ENCODE results near the gene YWHAH. TPM values are rescaled to one million over a fixed set of nuclear protein-coding genes. Genes with fewer than 3 reads are reported as not detected.

Gene YWHAH
- total RNA-seq, 3 donors from 2014 or later: 140 to 162 (median 149) TPM

DNA sequence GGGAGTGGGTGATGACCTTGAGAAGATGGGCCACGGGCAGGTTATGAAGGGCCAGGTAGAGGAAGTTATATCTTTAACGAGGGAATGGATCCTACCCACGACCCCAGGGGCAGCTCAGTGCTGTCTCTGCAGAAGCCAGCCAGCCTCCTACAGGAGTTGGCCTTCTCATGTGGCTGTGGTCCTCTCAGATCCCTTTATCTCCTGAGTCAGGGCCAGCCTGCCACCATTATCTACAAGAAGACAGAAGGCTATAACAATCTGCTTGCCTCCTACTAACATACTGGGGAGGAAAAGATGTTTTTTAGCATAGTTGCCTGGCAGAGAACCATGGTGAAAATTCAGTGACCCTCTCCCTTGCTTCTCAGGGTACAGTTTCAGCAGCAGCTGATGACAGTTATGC, 7.0 kb upstream of the YWHAH start:
- Histone ChIP-seq H3K4me3 (no peak overlapping the region), H3K4me1 (ENCODE audit: low read depth) (no peaks in the 10 kb centered on the region), H3K9me3 (no peaks in the 10 kb centered on the region), H3K36me3 (ENCODE audit: low read depth) (no peaks in the 10 kb centered on the region)
- DNase-seq (no peak), ATAC-seq (no peak)
- TF ChIP-seq, protein P1, sequence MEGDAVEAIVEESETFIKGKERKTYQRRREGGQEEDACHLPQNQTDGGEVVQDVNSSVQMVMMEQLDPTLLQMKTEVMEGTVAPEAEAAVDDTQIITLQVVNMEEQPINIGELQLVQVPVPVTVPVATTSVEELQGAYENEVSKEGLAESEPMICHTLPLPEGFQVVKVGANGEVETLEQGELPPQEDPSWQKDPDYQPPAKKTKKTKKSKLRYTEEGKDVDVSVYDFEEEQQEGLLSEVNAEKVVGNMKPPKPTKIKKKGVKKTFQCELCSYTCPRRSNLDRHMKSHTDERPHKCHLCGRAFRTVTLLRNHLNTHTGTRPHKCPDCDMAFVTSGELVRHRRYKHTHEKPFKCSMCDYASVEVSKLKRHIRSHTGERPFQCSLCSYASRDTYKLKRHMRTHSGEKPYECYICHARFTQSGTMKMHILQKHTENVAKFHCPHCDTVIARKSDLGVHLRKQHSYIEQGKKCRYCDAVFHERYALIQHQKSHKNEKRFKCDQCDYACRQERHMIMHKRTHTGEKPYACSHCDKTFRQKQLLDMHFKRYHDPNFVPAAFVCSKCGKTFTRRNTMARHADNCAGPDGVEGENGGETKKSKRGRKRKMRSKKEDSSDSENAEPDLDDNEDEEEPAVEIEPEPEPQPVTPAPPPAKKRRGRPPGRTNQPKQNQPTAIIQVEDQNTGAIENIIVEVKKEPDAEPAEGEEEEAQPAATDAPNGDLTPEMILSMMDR (IDR thresholded peaks at IDR 0.05): no peak
- intact Hi-C loops (cut with DNase I, micrococcal nuclease): no loop called here

DNA sequence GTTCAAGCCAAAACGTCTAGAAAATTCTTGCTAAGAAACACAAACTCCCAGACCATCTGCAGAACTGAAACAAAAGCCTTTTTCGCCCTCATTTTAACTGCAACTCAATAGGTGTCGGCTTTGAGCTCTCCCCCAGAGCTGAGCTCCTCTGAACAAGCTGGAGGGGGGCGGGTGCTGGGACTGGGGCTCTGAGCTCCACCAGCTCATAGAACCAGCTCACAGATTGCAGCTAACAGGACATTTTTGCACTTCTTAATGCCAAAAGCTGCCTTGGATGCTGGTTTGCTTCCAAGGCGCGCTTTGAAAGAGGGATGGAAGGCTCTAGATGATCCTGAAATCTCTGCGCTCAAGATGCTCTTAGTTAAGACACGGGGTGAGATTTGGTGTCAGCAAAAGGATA, 6.0 kb upstream of the YWHAH start:
- H3K9me3 ChIP-seq: no peaks in the 10 kb centered on the region
- TF ChIP-seq, protein P1 (IDR thresholded peaks at IDR 0.05): no peak
- no peak overlapping the region for H3K4me3 ChIP-seq
- H3K4me1 ChIP-seq (ENCODE audit: low read depth): peaks cover 1% of the 10 kb centered on the region
- intact Hi-C loops (cut with DNase I, micrococcal nuclease): no loop called here
- H3K36me3 ChIP-seq (ENCODE audit: low read depth): no peaks in the 10 kb centered on the region
- ATAC-seq: no peak
- DNase-seq: no peak

DNA sequence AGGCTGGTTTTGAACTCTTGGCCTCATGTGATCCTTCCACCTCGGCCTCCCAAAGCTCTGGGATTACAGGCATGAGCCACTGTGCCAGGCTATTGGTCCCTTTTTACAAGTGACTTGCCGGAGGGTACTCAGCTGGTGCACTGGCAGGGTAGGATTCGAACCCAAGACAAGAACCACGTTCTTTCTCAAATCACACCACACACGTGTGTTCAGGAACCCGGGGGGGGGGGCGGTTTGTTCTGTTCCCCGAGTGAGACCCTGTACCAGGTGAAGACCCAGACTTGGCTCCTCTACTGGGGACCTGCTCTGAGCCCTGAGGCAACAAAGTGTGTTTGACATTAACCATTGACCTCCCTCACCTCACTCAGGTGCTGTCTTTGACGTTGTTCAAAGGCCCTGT, 3.8 kb upstream of the YWHAH start:
- ATAC-seq (no peak), DNase-seq (no peak)
- Histone ChIP-seq H3K4me1 (ENCODE audit: low read depth) (peaks cover 6% of the 10 kb centered on the region), H3K4me3 (no peak overlapping the region), H3K36me3 (ENCODE audit: low read depth) (no peaks in the 10 kb centered on the region), H3K9me3 (no peaks in the 10 kb centered on the region)
- intact Hi-C loops (cut with DNase I, micrococcal nuclease): loop anchor here in 1 of 2 donors (10.0 kb wide), 2 partner anchors 186 to 266 kb away; partner anchors contain the start of genes DEPDC5 and PRR14L
- TF ChIP-seq, protein P1 (IDR thresholded peaks at IDR 0.05): no peak

DNA sequence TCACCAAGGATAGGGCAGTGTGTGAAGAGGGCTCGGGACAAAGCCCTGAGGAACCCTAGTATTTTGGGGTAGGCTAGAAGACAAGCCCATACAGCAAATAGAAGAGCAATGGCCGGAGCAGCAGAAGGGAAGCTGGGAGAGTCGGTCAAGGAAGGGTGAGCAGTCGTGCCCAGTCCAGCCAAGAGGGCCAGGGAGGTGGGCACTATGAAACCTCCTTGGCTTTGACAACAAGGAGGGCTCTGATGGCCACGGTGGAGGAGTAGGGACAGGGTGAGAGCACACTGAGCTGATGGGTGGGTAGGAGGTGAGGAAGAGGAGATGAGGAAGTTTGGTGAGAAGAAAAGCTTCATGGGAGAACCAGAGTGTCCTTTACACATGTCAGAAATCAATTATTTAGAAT, 2.2 kb upstream of the YWHAH start:
- H3K4me3 ChIP-seq: no peak overlapping the region
- DNase-seq: no peak
- TF ChIP-seq, protein P1 (IDR thresholded peaks at IDR 0.05): no peak
- H3K36me3 ChIP-seq (ENCODE audit: low read depth): no peaks in the 10 kb centered on the region
- ATAC-seq: no peak
- no peaks in the 10 kb centered on the region for H3K9me3 ChIP-seq
- intact Hi-C loops (cut with DNase I, micrococcal nuclease): loop anchor here in 1 of 2 donors (10.0 kb wide), 2 partner anchors 187 to 267 kb away; partner anchors contain the start of genes DEPDC5 and PRR14L
- peaks cover 15% of the 10 kb centered on the region for H3K4me1 ChIP-seq (ENCODE audit: low read depth)

DNA sequence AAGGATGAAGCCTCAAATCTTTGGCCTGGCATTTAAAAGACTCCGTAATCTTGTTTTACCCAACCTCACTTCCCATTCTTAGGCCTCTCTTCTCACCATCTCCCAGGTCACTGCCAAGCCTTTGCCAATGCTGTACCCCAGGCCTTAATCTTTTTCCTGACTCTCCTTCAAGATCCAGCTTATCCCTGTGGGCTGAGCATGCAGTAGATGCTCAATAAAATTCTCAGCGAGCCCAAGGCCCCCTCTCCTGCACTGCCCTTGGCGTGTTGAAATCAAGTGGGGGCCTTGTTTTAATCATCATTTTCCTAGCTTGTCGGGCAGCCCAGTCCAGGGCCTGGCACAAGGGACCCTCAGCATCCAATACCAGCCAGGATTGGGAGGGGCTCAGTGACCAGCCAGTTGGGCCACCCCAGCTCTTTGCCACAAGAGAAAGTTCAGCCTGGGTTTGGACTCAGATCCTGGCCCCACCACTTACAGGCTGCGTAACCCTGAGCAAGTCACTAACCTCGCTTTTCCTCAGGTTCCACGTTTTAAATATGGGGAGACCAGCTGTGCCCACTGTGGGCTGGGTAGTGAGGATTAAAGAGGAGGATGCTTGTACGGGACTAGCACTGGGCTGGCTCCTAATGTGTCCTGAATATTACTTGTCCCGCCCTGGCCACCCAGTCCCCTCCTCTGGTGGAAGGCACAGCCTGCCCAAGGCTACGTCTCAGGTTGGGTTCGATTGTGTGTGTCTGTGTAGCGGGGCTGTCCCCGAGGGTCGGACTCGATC, 943 bp upstream of the YWHAH start:
- Histone ChIP-seq H3K4me3 (no peak overlapping the region), H3K4me1 (ENCODE audit: low read depth) (peaks cover 18% of the 10 kb centered on the region), H3K36me3 (ENCODE audit: low read depth) (no peaks in the 10 kb centered on the region), H3K9me3 (no peaks in the 10 kb centered on the region)
- no peak for DNase-seq
- TF ChIP-seq, protein P1 (IDR thresholded peaks at IDR 0.05): no peak
- ATAC-seq: no peak
- intact Hi-C loops (cut with DNase I, micrococcal nuclease): loop anchor here in 1 of 2 donors (10.0 kb wide), 2 partner anchors 189 to 269 kb away; partner anchors contain the start of genes DEPDC5 and PRR14L

Data from mucosa of descending colon (tissue), 3 donors.